ENCODE results near the gene OLR1. TPM values are rescaled to one million over a fixed set of nuclear protein-coding genes. Genes with fewer than 3 reads are reported as not detected.

Gene OLR1
- total RNA-seq, 2 donors from 2014 or later: 1.2 to 2.1 TPM

DNA sequence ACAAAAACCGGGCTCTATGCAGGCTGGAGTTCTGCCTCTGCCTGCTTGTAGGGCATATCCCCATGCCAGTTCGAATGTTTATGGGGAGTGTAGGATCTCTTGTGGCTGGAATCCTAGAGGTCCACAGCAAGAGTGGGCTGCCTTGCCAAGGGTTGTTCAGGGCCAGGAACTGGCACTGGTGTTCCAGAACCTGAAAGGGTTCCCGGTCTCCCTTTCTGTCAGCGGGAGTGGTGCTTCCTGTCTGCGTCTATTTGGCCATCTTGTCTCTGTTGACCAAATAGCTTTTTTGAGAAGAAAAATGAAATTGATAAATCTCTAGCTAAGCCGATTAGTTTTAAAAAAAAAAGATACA lies 17.8 kb downstream of the OLR1 start:
- no peaks in the 10 kb centered on the region for H3K27me3 ChIP-seq (replicated peaks; ENCODE audit: insufficient read depth)
- no peaks in the 10 kb centered on the region for H3K9me3 ChIP-seq
- no peak for DNase-seq (ENCODE audit: low spot score)
- H3K4me1 ChIP-seq (replicated peaks): no peaks in the 10 kb centered on the region
- 77% methylated on average over 6 of the region's 6 CpGs for WGBS
- H3K27ac ChIP-seq: no peak overlapping the region
- TF ChIP-seq POLR2A (IDR thresholded peaks at IDR 0.05) (no peak), POLR2AphosphoS5 (IDR thresholded peaks at IDR 0.05) (no peak)
- TF ChIP-seq, protein P1, sequence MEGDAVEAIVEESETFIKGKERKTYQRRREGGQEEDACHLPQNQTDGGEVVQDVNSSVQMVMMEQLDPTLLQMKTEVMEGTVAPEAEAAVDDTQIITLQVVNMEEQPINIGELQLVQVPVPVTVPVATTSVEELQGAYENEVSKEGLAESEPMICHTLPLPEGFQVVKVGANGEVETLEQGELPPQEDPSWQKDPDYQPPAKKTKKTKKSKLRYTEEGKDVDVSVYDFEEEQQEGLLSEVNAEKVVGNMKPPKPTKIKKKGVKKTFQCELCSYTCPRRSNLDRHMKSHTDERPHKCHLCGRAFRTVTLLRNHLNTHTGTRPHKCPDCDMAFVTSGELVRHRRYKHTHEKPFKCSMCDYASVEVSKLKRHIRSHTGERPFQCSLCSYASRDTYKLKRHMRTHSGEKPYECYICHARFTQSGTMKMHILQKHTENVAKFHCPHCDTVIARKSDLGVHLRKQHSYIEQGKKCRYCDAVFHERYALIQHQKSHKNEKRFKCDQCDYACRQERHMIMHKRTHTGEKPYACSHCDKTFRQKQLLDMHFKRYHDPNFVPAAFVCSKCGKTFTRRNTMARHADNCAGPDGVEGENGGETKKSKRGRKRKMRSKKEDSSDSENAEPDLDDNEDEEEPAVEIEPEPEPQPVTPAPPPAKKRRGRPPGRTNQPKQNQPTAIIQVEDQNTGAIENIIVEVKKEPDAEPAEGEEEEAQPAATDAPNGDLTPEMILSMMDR (IDR thresholded peaks at IDR 0.05): no peak
- H3K36me3 ChIP-seq: no peaks in the 10 kb centered on the region
- intact Hi-C loops (cut with DNase I): no loop called here
- peak overlapping the region; percentile 25 to 33 for H3K4me3 ChIP-seq

- TF ChIP-seq POLR2A (IDR thresholded peaks at IDR 0.05) (no peak), POLR2AphosphoS5 (IDR thresholded peaks at IDR 0.05) (peak; percentile 53)
- TF ChIP-seq, protein P1 (IDR thresholded peaks at IDR 0.05): peak; percentile 77 to 84 (median 78)
- Histone ChIP-seq H3K9me3 (no peaks in the 10 kb centered on the region), H3K27me3 (replicated peaks; ENCODE audit: insufficient read depth) (no peaks in the 10 kb centered on the region), H3K4me1 (replicated peaks) (no peaks in the 10 kb centered on the region), H3K36me3 (no peaks in the 10 kb centered on the region), H3K27ac (peak overlapping the region; percentile 64 to 73), H3K4me3 (peak overlapping the region; percentile 25 to 33)
- DNase-seq (ENCODE audit: low spot score): peak; percentile 53
- WGBS: 11% methylated on average over 38 of the region's 46 CpGs
- intact Hi-C loops (cut with DNase I): loop anchor here (2.0 kb wide), 1 partner anchor 37 kb away; no protein-coding TSS in a partner anchor
Measured at GRCh38 chr12:10153271-10154144, 18.4 kb downstream of the OLR1 start.

DNA sequence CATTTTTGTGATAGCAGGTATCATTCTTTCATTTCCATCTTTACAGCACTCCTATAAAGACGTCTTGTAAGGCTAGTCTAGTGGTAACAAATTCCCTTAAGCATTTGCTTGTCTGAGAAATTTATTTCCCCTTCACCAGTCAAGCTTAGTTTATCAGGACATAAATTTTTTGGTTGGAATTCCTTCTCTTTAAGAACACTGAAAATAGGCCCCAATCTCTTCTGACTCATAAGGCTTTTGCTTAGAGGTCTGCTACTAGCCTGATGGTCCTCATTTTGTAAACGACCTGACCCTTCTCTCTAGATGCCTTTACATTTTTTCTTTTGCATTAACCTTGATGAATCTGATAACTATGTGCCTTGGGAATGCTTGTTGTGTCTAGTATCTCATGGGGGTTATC lies 20.3 kb downstream of the OLR1 start:
- H3K27ac ChIP-seq: no peak overlapping the region
- TF ChIP-seq POLR2AphosphoS5 (IDR thresholded peaks at IDR 0.05): no peak
- TF ChIP-seq POLR2A (IDR thresholded peaks at IDR 0.05): no peak
- TF ChIP-seq, protein P1 (IDR thresholded peaks at IDR 0.05): no peak
- H3K4me1 ChIP-seq (replicated peaks): no peaks in the 10 kb centered on the region
- no peaks in the 10 kb centered on the region for H3K36me3 ChIP-seq
- H3K4me3 ChIP-seq: no peak overlapping the region
- no peaks in the 10 kb centered on the region for H3K27me3 ChIP-seq (replicated peaks; ENCODE audit: insufficient read depth)
- 67% methylated on average over 2 of the region's 2 CpGs for WGBS
- intact Hi-C loops (cut with DNase I): loop anchor here (2.0 kb wide), 1 partner anchor 39 kb away; no protein-coding TSS in a partner anchor
- H3K9me3 ChIP-seq: no peaks in the 10 kb centered on the region
- no peak for DNase-seq (ENCODE audit: low spot score)

DNA sequence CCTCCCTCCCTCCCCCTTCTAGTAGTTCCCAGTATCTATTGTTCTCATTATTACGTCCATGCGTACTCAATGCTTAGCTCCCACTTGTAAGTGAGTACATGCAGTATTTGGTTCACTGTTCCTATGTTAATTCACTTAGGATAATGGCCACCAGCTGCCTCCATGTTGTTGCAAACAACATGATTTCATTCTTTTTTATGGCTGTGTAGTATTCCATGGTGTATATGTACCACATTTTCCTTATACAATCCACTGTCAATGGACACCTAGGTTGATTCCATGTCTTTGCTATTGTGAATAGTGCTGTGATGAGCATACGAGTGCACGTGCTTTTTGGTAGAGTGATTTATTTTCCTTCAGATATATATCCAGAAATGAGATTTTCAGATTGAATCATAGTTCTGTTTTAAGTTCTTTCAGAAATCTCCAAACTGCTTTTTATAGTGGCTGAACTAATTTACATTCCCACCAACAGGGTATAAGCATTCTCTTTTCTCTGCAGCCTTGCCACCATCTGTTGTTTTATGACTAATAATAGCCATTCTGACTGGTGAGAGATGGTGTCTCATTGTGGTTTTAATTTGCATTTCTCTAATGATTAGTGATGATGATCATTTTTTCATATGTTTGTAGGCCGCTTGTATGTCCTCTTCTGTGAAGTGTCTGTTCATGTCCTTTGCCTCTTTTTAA lies 24.1 kb downstream of the OLR1 start:
- Histone ChIP-seq H3K4me1 (replicated peaks) (no peaks in the 10 kb centered on the region), H3K27me3 (replicated peaks; ENCODE audit: insufficient read depth) (no peaks in the 10 kb centered on the region), H3K27ac (no peak overlapping the region), H3K36me3 (no peaks in the 10 kb centered on the region), H3K4me3 (no peak overlapping the region), H3K9me3 (no peaks in the 10 kb centered on the region)
- intact Hi-C loops (cut with DNase I): no loop called here
- TF ChIP-seq, protein P1 (IDR thresholded peaks at IDR 0.05): no peak
- TF ChIP-seq POLR2AphosphoS5 (IDR thresholded peaks at IDR 0.05) (no peak), POLR2A (IDR thresholded peaks at IDR 0.05) (no peak)
- no peak for DNase-seq (ENCODE audit: low spot score)
- 94% methylated on average over 5 of the region's 5 CpGs for WGBS

Data from prostate gland (tissue), 2 donors.